Measurements from ENCODE around the gene DNAJC30. TPM values are rescaled to one million over a fixed set of nuclear protein-coding genes. Genes with fewer than 3 reads are reported as not detected.
"Not testable (repeated sequence)": the region's sequence is repeated elsewhere in the genome, so short reads cannot be mapped to it uniquely, and the experiment has no call there.

The DNAJC30 gene
- total RNA-seq, 1 experiment from 2014 or later, result 2.7 TPM

- DNase-seq, result no peak
- H3K27me3 ChIP-seq (ENCODE audit: control insufficient read depth, insufficient read depth, low read length), result peaks cover 2% of the 10 kb centered on the region; the same call in 1 of the 2 replicates
Measured at GRCh38 chr7:73659983-73660382, 23.3 kb downstream of the DNAJC30 start.

GRCh38 chr7:73655309-73655708 is 27.9 kb downstream of the DNAJC30 start:
- not testable (repeated sequence) for H3K4me3 ChIP-seq (ENCODE audit: insufficient read depth, low read depth, low read length)

More at GRCh38 chr7:73659983-73660382, 23.3 kb downstream of the DNAJC30 start:
- H3K4me3 ChIP-seq (ENCODE audit: insufficient read depth, low read depth, low read length), result no peak overlapping the region
- no peaks in the 10 kb centered on the region for H3K36me3 ChIP-seq (replicated peaks; ENCODE audit: control insufficient read depth, insufficient read depth, low read length)

GRCh38 chr7:73652541-73652949 is 30.7 kb downstream of the DNAJC30 start:
- no peaks in the 10 kb centered on the region for H3K36me3 ChIP-seq (replicated peaks; ENCODE audit: control insufficient read depth, insufficient read depth, low read length)
- peaks cover 25% of the 10 kb centered on the region for H3K27me3 ChIP-seq (ENCODE audit: control insufficient read depth, insufficient read depth, low read length)
- DNase-seq, result no peak

More at GRCh38 chr7:73655309-73655708, 27.9 kb downstream of the DNAJC30 start:
- DNase-seq; H3K27me3 ChIP-seq (ENCODE audit: control insufficient read depth, insufficient read depth, low read length); H3K36me3 ChIP-seq (replicated peaks; ENCODE audit: control insufficient read depth, insufficient read depth, low read length): not testable (repeated sequence)

GRCh38 chr7:73650524-73650923 is 32.7 kb downstream of the DNAJC30 start:
- DNase-seq, result no peak

More at GRCh38 chr7:73652541-73652949, 30.7 kb downstream of the DNAJC30 start:
- H3K4me3 ChIP-seq (ENCODE audit: insufficient read depth, low read depth, low read length), result no peak overlapping the region

GRCh38 chr7:73649576-73649975 is 33.7 kb downstream of the DNAJC30 start:
- Histone ChIP-seq H3K4me3 (ENCODE audit: insufficient read depth, low read depth, low read length) (no peak overlapping the region), H3K27me3 (ENCODE audit: control insufficient read depth, insufficient read depth, low read length) (peaks cover 44% of the 10 kb centered on the region), H3K36me3 (replicated peaks; ENCODE audit: control insufficient read depth, insufficient read depth, low read length) (no peaks in the 10 kb centered on the region)
- DNase-seq, result no peak

More at GRCh38 chr7:73650524-73650923, 32.7 kb downstream of the DNAJC30 start:
- Histone ChIP-seq H3K27me3 (ENCODE audit: control insufficient read depth, insufficient read depth, low read length) (peaks cover 42% of the 10 kb centered on the region), H3K36me3 (replicated peaks; ENCODE audit: control insufficient read depth, insufficient read depth, low read length) (no peaks in the 10 kb centered on the region), H3K4me3 (ENCODE audit: insufficient read depth, low read depth, low read length) (no peak overlapping the region)

DNA sequence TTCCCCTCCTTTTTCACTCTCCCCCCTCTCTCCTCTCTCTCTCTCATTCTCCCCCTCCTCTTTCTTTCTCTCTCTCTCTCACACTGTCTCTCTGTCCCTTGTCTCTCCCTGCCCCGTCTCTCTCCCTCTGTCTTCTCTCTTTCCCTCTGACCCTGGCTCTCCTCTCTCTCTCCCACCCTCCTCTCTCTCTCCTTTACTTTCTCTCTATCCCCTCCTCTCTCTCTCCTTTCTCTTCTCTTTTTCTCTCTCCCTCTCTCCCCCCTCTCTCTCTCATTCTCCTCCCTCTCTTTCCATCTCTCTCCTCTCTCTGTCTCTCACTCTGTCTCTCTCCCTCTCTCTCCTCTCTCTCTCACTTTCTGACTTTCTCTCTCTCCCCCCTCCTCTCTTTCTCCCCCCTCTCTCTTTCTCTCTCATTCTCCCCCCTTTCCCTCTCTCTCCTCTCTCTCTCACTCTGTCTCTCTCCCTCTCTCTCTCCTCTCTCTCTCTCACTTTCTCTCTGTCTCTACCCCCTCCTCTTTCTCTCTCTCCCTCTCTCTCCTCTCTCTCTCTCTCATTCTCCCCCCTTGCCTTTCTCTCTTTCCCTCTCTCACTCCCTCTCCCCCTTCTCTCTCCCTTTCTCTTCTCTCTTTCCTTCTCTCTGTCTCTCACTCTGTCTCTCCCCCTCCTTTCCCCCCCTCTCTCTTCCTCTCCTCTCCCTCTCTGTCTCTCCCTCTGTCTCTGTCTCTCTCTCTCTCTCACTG is 34.5 kb downstream of the DNAJC30 start:
- H3K27me3 ChIP-seq (ENCODE audit: control insufficient read depth, insufficient read depth, low read length), result peaks cover 44% of the 10 kb centered on the region
- H3K36me3 ChIP-seq (replicated peaks; ENCODE audit: control insufficient read depth, insufficient read depth, low read length), result no peaks in the 10 kb centered on the region
- no peak overlapping the region; the same call in 1 of the 2 replicates for H3K4me3 ChIP-seq (ENCODE audit: insufficient read depth, low read depth, low read length)
- DNase-seq, result no peak

DNA sequence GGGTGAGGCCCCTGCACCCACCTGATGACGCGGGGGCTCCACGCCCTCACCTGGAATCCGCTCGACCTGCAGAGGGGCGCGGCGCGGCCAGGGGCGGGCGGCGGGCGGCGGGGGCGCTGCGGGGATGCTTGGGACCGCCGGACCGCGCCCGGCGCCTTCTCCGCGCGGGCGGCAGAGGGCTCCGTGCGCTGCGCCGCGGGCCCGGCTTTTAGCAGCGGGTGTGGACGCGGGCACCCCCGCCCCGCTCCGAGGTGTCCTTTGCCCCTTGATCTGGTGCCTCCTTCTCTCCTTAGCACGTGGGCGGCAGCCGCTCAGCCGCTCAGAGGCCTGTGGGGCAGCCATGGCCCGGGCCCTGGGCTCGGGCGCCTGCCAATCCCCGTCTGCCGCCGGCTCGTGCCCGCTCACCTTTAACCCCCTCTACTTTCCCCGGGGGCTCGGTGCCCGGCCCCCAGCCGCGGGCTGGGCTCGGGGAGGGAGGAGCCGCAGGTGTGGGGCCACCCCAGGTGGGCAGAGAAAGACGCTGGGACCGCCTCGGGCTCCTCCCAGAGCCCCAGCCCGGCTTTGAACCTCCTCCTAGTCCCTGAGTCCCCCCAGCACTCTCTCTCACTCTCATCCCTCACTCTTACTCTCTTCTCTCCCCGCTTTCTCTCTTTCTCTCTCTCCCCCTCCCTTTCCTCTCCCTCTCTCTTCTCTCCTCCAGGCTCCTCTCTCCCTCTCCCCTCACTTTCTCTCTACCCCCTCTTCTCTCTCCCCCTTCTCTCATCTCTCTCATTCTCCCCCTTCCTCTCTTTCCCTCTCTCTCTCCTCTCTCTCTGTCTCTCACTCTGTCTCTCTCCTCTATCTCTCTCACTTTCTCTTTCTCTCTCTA is 35.3 kb downstream of the DNAJC30 start:
- DNase-seq, result peak; percentile 89
- H3K36me3 ChIP-seq (replicated peaks; ENCODE audit: control insufficient read depth, insufficient read depth, low read length), result no peaks in the 10 kb centered on the region
- peaks cover 44% of the 10 kb centered on the region for H3K27me3 ChIP-seq (ENCODE audit: control insufficient read depth, insufficient read depth, low read length)

DNA sequence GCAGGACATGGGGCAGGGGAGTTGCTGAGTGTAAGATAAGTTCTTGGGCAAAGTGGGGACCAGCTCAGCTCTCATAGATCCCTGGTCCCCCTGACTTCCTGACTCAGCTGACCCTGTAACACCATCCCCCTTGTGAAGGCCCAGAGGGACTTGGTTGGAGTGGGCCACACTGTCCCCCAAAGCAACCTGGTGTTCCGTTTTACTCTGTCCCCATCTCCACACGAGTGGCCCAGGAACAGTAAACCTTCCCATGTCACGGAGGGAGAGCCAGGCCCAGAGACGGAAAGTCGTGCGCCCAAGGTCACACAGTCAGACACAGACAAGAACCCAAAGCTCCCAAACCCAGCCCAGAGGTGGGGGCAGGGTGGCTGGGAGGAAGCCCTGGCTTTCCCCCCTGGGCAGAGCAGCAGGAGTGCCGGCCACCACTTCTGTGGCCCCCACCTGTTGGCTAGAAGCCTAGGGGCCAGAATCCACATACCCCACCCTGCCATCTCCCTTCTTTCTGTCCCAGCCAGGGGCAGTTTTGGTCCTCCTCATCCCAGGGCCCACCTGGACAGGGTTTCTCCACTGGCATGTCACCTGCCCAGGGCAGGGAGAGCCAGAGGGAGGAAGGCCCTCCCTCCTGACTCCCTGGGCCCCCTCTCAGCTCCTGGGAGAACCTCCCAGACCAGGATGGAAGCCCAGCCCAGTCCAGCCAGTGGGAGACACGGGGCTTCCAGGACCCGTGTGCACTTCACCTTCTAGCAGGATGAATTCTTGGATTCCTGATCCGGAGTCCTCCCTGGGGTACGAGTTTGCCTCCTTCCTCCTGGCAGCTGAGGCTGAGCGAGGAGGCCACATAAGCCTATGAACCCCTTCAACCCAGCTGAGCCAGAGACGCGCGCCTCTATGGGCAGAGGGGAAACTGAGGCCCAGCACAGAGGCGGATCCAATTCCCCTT is 36.2 kb downstream of the DNAJC30 start:
- Histone ChIP-seq H3K4me3 (ENCODE audit: insufficient read depth, low read depth, low read length) (peak overlapping the region; percentile 64; the same call in 1 of the 2 replicates), H3K27me3 (ENCODE audit: control insufficient read depth, insufficient read depth, low read length) (peaks cover 44% of the 10 kb centered on the region), H3K36me3 (replicated peaks; ENCODE audit: control insufficient read depth, insufficient read depth, low read length) (no peaks in the 10 kb centered on the region)
- no peak for DNase-seq

More for the DNA sequence above, 35.3 kb downstream of the DNAJC30 start:
- H3K4me3 ChIP-seq (ENCODE audit: insufficient read depth, low read depth, low read length), result peak overlapping the region; percentile 64

DNA sequence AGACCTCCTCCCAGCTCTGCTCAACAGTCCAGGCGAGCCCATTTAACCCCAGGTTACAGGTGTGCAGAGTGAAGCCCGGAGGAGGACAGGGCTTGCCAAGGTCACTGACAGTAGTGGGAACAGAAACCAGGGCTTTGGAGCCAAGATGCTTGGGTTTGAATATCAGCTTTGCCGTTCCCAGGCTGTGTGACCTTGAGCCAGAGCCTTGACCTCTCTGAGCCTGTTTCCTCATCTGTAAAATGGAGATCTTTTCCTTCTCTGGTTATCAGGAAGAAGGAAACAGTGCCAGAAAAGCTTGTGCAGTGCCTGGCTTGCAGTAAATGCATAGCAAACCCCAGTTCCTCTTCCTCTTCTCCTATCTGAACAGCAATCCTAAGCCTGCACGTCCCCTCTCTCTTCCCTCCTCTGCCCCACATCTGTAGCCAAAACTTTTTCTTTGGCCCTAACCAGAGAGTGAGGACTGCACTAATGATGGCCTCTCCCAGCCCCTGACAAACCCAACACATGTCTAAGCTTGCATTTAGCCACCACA is 37.5 kb downstream of the DNAJC30 start:
- Histone ChIP-seq H3K27me3 (ENCODE audit: control insufficient read depth, insufficient read depth, low read length) (peaks cover 44% of the 10 kb centered on the region), H3K4me3 (ENCODE audit: insufficient read depth, low read depth, low read length) (no peak overlapping the region)
- DNase-seq, result no peak

DNA sequence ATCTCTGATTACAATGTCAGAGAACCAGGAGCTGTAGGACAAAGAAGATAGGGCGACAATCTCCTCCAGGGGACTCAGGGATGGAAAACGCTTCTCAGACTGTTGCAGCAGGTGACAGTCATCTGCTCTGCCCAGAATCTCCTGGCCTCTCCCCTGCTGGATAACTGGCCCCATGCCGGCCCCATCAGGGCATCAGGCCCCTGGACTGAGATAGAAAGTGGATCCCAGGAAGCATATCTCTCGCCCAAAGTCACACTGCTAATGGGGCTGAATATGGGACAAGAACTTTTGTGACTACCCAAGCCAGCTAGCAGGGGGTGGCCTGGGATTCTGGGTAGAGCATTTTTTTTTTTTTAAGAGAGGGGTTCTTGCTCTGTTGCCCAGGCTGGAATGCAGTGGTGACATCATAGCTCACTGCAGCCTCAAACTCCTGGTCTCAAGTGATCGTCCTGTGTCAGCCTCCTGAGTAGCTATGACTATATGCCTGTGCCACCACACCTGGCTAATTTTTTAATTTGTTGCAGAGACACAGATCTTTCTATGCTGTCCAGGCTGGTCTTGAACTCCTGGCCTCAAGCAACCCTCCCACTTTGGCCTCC is 38.5 kb downstream of the DNAJC30 start:
- DNase-seq, result no peak
- H3K36me3 ChIP-seq (replicated peaks; ENCODE audit: control insufficient read depth, insufficient read depth, low read length), result no peaks in the 10 kb centered on the region
- H3K27me3 ChIP-seq (ENCODE audit: control insufficient read depth, insufficient read depth, low read length), result peaks cover 40% of the 10 kb centered on the region

More for the DNA sequence above, 37.5 kb downstream of the DNAJC30 start:
- H3K36me3 ChIP-seq (replicated peaks; ENCODE audit: control insufficient read depth, insufficient read depth, low read length), result no peaks in the 10 kb centered on the region

DNA sequence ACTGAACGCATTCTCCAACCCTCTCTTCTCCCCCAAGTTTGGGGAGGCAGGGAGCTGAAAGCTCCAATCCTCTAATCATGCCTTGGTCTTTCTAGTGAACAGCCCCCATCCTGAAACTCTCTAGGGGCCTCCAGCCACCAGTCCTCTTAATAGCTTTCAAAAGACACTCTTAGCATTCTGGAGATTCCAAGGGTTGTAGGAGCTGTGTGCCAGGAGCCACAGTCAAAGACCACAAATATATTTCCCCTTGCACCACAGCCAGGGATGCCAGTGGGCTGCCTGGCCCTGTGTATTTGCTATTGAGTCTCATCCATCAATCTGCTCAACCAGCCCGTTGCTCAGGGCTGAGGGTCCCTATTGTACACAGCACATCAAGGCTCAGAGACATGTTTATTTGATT is 40.4 kb downstream of the DNAJC30 start:
- Histone ChIP-seq H3K27me3 (ENCODE audit: control insufficient read depth, insufficient read depth, low read length) (peaks cover 22% of the 10 kb centered on the region), H3K4me3 (ENCODE audit: insufficient read depth, low read depth, low read length) (no peak overlapping the region), H3K36me3 (replicated peaks; ENCODE audit: control insufficient read depth, insufficient read depth, low read length) (no peaks in the 10 kb centered on the region)
- no peak for DNase-seq

More for the DNA sequence above, 38.5 kb downstream of the DNAJC30 start:
- no peak overlapping the region for H3K4me3 ChIP-seq (ENCODE audit: insufficient read depth, low read depth, low read length)

DNA sequence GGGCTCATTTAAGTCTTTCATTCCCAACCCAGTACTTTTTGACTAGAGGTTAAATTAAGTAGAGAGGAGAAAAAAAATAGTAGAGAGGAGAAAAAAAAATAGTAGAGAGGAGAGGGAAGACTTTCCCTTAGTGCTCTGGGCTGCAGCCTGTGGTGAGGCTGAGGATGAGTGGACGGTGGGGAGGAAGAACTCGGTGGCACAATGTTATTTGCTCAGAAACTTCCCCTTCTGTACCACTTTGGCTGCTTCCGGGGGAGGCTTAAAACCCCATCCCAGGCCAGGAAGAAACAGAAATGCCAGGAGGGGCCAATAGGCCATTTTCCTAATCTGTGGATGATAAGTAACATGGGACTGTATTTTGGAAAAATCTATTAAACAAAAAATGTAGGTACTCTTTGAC is 44.3 kb downstream of the DNAJC30 start:
- Histone ChIP-seq H3K4me3 (ENCODE audit: insufficient read depth, low read depth, low read length) (no peak overlapping the region), H3K36me3 (replicated peaks; ENCODE audit: control insufficient read depth, insufficient read depth, low read length) (no peaks in the 10 kb centered on the region), H3K27me3 (ENCODE audit: control insufficient read depth, insufficient read depth, low read length) (no peaks in the 10 kb centered on the region)
- DNase-seq, result no peak

- no peak overlapping the region for H3K4me3 ChIP-seq (ENCODE audit: insufficient read depth, low read depth, low read length)
- no peaks in the 10 kb centered on the region for H3K36me3 ChIP-seq (replicated peaks; ENCODE audit: control insufficient read depth, insufficient read depth, low read length)
- DNase-seq, result no peak
- no peaks in the 10 kb centered on the region; the same call in 1 of the 2 replicates for H3K27me3 ChIP-seq (ENCODE audit: control insufficient read depth, insufficient read depth, low read length)
Measured at GRCh38 chr7:73635428-73636200, 47.6 kb downstream of the DNAJC30 start.
